ENCODE results near the gene MFGE8. TPM values are rescaled to one million over a fixed set of nuclear protein-coding genes. Genes with fewer than 3 reads are reported as not detected.

MFGE8 gene
- total and polyA plus RNA-seq, 9 of the 15 experiments (the other 6 are each of a cell fraction or from before 2014, with no cell fraction given) = 2.3 to 142 (median 62.3) TPM

DNA sequence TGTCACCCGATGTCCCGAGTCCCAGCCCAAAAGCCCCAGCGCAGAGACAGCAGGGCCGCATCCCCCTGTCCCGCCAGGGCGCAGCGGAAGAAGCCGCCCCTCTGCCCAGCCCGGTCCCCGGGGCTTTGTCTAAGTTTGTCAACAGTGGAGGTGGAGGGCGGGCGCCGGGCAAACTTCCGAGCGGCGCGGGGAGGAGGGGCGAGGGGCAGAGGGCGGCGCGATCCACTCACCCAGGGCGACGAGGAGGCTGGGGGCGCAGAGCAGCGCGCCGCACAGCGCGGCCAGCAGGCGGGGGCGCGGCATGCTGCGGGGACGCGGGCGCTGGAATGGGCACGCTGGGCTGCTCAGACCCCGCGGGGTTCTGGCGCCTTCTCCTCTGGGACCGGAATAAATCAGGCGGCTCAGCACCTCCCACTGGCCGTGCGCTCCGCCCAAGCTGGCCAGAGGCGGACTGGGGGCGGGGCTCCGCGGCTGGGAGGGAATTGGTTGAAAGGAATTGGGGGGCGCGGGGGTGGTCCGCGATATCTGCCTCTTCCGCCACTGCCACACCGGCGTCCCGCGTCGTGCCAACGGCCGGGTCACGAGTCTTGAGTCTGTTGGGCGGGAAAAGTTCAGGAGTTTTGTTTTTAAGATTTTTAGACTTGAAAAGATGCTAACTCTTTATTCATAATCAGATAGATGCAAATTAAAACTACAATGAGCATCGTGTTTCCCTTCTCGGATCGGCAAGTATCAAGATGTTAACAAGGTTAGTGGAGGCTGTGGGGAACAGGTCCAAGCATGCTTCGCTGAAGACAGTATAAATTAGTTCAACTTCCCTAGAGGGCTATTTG, at the start of gene MFGE8 (continued):
- TF ChIP-seq E2F3 (CRISPR knock-in tag; IDR thresholded peaks at IDR 0.05) (0 out of 2 replicates have a peak, but pooled peaks have one; percentile 19), ZNF124 (CRISPR knock-in tag; IDR thresholded peaks at IDR 0.05) (no peak), MBD2 (IDR thresholded peaks at IDR 0.05; ENCODE audit: borderline replicate concordance, low read depth) (no peak), ATF7 (IDR thresholded peaks at IDR 0.05) (peak; percentile 40; the same call in 1 of the 2 replicates), ZSCAN29 (IDR thresholded peaks at IDR 0.05) (no peak), NR1H2 (CRISPR knock-in tag; IDR thresholded peaks at IDR 0.05) (no peak), KHSRP (IDR thresholded peaks at IDR 0.05) (no peak), RBM39 (optimal IDR thresholded peaks at IDR 0.05; ENCODE audit: low read depth, low read length) (no peak), NFIC (IDR thresholded peaks at IDR 0.05) (no peak), FIP1L1 (IDR thresholded peaks at IDR 0.05; ENCODE audit: low read depth, low read length, poor library complexity, severe bottlenecking) (no peak), ZNF699 (CRISPR knock-in tag; IDR thresholded peaks at IDR 0.05; ENCODE audit: insufficient replicate concordance) (no peak), ZNF212 (CRISPR knock-in tag; IDR thresholded peaks at IDR 0.05) (no peak), RB1 (IDR thresholded peaks at IDR 0.05; ENCODE audit: low read depth) (peak; percentile 86), MYC (IDR thresholded peaks at IDR 0.05; ENCODE audit: low read depth, low read length) (0 out of 2 replicates have a peak, but pooled peaks have one; percentile 42), MYC (CRISPR knock-in tag; IDR thresholded peaks at IDR 0.05; ENCODE audit: borderline replicate concordance, low read depth) (no peak), CHD2 (IDR thresholded peaks at IDR 0.05; ENCODE audit: low read depth, low read length) (no peak), PHF8 (IDR thresholded peaks at IDR 0.05; ENCODE audit: borderline replicate concordance, low read length) (peak; percentile 67; the same call in 1 of the 2 replicates), ZNF384 (IDR thresholded peaks at IDR 0.05; ENCODE audit: low read depth, low read length) (no peak), PHF20 (IDR thresholded peaks at IDR 0.05; ENCODE audit: partially characterized antibody) (peak; percentile 13)
- TF ChIP-seq, protein P1, sequence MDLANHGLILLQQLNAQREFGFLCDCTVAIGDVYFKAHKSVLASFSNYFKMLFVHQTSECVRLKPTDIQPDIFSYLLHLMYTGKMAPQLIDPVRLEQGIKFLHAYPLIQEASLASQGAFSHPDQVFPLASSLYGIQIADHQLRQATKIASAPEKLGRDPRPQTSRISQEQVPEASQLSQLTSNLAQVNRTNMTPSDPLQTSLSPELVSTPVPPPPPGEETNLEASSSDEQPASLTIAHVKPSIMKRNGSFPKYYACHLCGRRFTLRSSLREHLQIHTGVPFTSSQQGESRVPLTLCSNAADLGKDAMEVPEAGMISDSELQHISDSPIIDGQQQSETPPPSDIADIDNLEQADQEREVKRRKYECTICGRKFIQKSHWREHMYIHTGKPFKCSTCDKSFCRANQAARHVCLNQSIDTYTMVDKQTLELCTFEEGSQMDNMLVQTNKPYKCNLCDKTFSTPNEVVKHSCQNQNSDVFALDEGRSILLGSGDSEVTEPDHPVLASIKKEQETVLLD (IDR thresholded peaks at IDR 0.05) = 0 out of 2 replicates have a peak, but pooled peaks have one; percentile 15
- TF ChIP-seq, protein P2, sequence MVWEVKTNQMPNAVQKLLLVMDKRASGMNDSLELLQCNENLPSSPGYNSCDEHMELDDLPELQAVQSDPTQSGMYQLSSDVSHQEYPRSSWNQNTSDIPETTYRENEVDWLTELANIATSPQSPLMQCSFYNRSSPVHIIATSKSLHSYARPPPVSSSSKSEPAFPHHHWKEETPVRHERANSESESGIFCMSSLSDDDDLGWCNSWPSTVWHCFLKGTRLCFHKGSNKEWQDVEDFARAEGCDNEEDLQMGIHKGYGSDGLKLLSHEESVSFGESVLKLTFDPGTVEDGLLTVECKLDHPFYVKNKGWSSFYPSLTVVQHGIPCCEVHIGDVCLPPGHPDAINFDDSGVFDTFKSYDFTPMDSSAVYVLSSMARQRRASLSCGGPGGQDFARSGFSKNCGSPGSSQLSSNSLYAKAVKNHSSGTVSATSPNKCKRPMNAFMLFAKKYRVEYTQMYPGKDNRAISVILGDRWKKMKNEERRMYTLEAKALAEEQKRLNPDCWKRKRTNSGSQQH (CRISPR knock-in tag; IDR thresholded peaks at IDR 0.05) = no peak
- TF ChIP-seq, protein P3, sequence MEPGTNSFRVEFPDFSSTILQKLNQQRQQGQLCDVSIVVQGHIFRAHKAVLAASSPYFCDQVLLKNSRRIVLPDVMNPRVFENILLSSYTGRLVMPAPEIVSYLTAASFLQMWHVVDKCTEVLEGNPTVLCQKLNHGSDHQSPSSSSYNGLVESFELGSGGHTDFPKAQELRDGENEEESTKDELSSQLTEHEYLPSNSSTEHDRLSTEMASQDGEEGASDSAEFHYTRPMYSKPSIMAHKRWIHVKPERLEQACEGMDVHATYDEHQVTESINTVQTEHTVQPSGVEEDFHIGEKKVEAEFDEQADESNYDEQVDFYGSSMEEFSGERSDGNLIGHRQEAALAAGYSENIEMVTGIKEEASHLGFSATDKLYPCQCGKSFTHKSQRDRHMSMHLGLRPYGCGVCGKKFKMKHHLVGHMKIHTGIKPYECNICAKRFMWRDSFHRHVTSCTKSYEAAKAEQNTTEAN (CRISPR knock-in tag; IDR thresholded peaks at IDR 0.05) = no peak
- TF ChIP-seq, protein P4, sequence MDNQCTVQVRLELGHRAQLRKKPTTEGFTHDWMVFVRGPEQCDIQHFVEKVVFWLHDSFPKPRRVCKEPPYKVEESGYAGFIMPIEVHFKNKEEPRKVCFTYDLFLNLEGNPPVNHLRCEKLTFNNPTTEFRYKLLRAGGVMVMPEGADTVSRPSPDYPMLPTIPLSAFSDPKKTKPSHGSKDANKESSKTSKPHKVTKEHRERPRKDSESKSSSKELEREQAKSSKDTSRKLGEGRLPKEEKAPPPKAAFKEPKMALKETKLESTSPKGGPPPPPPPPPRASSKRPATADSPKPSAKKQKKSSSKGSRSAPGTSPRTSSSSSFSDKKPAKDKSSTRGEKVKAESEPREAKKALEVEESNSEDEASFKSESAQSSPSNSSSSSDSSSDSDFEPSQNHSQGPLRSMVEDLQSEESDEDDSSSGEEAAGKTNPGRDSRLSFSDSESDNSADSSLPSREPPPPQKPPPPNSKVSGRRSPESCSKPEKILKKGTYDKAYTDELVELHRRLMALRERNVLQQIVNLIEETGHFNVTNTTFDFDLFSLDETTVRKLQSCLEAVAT (IDR thresholded peaks at IDR 0.05) = no peak

Data from K562 (cell line).